GM19025 (cell line): ENCODE results near the gene SOX13.

ENCODE experiments used
- ATAC-seq: cut with Tn5 transposase; IDR thresholded peaks from one replicate; pipeline ENCODE4 v1.9.1; 2021; ENCODE audit warnings: mild to moderate bottlenecking, low read depth, moderate library complexity; ENCODE audit not compliant: unreplicated experiment

Gene SOX13

GRCh38 chr1:204059970-204060369 is 12.9 kb upstream of the SOX13 start:
- no peak for ATAC-seq

- no peak for ATAC-seq
Measured at GRCh38 chr1:204062106-204062505, 10.8 kb upstream of the SOX13 start.

- no peak for ATAC-seq
Measured at GRCh38 chr1:204065174-204065985, 7.5 kb upstream of the SOX13 start.

GRCh38 chr1:204065986-204066300 is 7.0 kb upstream of the SOX13 start:
- ATAC-seq, result no peak

GRCh38 chr1:204067935-204068334 is 5.0 kb upstream of the SOX13 start:
- ATAC-seq, result no peak

GRCh38 chr1:204069887-204070286 is 3.0 kb upstream of the SOX13 start:
- no peak for ATAC-seq

GRCh38 chr1:204070895-204071294 is 2.0 kb upstream of the SOX13 start:
- no peak for ATAC-seq

GRCh38 chr1:204073837-204074273 is 940 bp downstream of the SOX13 start:
- ATAC-seq, result no peak

- ATAC-seq, result no peak
Measured at GRCh38 chr1:204074274-204075138, 1.6 kb downstream of the SOX13 start.

GRCh38 chr1:204075139-204075521 is 2.2 kb downstream of the SOX13 start:
- no peak for ATAC-seq

- ATAC-seq, result no peak
Measured at GRCh38 chr1:204075890-204076846, 3.3 kb downstream of the SOX13 start.

- no peak for ATAC-seq
Measured at GRCh38 chr1:204076891-204077290, 4.0 kb downstream of the SOX13 start.

GRCh38 chr1:204077979-204078696 is 5.2 kb downstream of the SOX13 start:
- ATAC-seq, result no peak

- ATAC-seq, result no peak
Measured at GRCh38 chr1:204079608-204079999, 6.7 kb downstream of the SOX13 start.

- ATAC-seq, result no peak
Measured at GRCh38 chr1:204080163-204080903, 7.4 kb downstream of the SOX13 start.

GRCh38 chr1:204081164-204081790 is 8.4 kb downstream of the SOX13 start:
- ATAC-seq, result no peak

GRCh38 chr1:204081791-204082513 is 9.0 kb downstream of the SOX13 start:
- no peak for ATAC-seq

GRCh38 chr1:204083491-204083890 is 10.6 kb downstream of the SOX13 start:
- no peak for ATAC-seq
